ENCODE data around the gene FMNL1.
A peak's percentile ranks its signal among the peaks of the same experiment; 100 is the strongest.
"Not testable (repeated sequence)": the region's sequence is repeated elsewhere in the genome, so short reads cannot be mapped to it uniquely, and the experiment has no call there.

The FMNL1 gene

DNA sequence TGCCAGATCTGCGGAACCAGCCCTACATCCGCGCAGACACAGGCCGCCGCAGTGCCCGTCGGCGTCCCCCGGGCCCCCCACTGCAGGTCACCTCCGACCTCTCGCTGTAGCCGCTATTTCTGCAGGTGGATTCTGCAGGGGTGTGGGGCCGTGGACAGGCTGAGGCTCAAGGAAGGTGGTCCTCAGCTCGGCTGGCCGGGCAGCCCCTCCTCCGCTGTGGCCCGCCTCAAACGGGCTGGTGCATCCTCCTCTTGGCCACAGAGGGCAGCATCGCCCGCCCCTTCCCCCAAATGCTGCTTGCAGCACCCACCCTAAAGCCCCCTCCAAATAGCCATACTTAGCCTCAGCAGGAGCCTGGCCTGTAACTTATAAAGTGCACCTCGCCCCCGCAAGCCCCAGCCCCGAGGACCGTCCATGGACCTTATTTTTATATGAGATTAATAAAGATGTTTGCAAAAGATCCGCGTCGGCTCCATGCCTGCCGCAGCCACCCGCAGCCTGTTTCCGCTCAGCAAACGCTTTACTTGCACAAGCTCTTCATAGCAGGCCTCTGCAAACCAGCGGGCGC lies 25.3 kb downstream of the FMNL1 start:
- ChIA-PET POLR2A (interaction anchor here (1.2 kb wide), 1 partner anchor 46 kb away, joined by 3 read pairs; no protein-coding TSS in a partner anchor), CTCF (interaction anchor here (0.9 to 9.1 kb wide), 9 partner anchors 12 to 138 kb away, joined by 3 to 68 read pairs (median 7); partner anchors contain the start of gene ACBD4)
- peak; percentile 56 for DNase-seq (ENCODE audit: extremely low spot score)
- peak; percentile 27 for TF ChIP-seq CTCF (IDR thresholded peaks at IDR 0.05; ENCODE audit: control extremely low read depth, extremely low read depth, low read depth, missing control alignments)

GRCh38 chr17:45247429-45248131 lies 25.9 kb downstream of the FMNL1 start:
- no peak for TF ChIP-seq CTCF (IDR thresholded peaks at IDR 0.05; ENCODE audit: control extremely low read depth, extremely low read depth, low read depth, missing control alignments)
- ChIA-PET CTCF (interaction anchor here (1.0 to 9.1 kb wide), 9 partner anchors 12 to 140 kb away, joined by 3 to 68 read pairs (median 7); partner anchors contain the start of gene ACBD4), POLR2A (interaction anchor here (1.2 kb wide), 1 partner anchor 46 kb away, joined by 3 read pairs; no protein-coding TSS in a partner anchor)
- DNase-seq (ENCODE audit: extremely low spot score): peak; percentile 99

DNA sequence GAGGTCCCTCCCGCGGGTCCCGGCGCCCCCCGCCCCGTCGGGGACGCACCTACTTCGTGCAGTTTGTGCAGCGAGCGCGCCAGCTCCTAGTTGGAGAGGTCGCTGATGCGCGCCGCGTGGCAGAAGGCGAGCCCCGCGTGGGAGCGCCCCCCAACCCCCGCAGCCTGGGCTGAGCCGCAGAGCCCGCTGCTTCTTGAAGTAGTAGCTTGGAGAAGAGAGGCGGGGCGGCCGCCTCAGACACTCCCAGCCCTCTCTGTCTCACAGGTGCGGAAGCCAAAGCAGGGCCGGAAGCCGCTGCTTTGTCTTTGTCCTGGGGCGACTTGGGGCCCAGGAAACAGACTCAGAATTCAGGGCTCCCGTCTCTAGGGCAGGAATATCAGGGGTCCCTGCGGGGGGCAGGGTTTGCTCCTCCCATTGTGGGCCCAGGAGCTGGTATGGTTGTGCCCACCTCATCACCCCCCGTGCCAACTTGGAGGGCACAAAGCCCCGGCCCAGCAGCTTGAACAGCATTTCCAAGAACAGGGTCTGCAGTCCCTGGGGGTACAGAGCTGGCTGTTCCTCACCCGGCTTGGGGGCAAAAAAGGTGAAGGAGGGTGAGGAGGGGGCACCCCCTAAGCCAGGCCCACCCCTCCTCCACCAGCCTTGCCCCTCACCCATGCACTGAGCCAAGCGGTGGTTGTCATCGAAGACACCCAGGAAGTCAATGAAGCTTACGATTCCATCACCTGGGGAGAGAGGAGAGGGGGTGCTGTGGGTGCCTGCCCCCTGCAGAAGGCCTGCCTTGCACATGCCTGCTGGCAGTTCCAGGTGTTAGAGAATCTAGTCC lies 26.7 kb downstream of the FMNL1 start:
- ChIA-PET POLR2A (interaction anchor here (0.7 to 1.2 kb wide), 2 partner anchors 19 to 45 kb away, joined by 3 read pairs; no protein-coding TSS in a partner anchor), CTCF (interaction anchor here (1.2 to 9.1 kb wide), 7 partner anchors 13 to 139 kb away, joined by 3 to 68 read pairs (median 7); partner anchors contain the start of gene ACBD4)
- TF ChIP-seq CTCF (IDR thresholded peaks at IDR 0.05; ENCODE audit: control extremely low read depth, extremely low read depth, low read depth, missing control alignments): no peak
- peak; percentile 88 for DNase-seq (ENCODE audit: extremely low spot score)

DNA sequence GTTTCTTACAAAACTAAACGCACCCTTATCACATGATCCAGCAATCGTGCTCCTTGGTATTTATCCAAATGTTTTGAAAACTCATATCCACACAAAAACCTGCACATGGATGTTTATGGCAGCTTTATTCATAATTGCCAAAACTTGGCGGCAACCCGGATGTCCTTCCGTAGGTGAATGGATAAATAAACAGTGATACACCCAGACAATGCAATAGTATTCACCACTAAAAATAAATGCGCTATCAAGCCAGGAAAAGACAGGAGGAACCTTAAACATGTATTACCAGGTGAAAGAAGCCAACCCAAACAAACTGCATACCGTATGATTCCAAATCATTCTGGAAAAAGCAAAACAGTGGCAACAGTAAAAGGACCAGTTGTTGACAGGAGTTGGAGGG lies 30.2 kb downstream of the FMNL1 start:
- POLR2A ChIA-PET: no interaction called here
- CTCF ChIA-PET: interaction anchor here (1.1 to 1.5 kb wide), 2 partner anchors 16 to 134 kb away, joined by 3 read pairs; no protein-coding TSS in a partner anchor
- no peak for DNase-seq (ENCODE audit: extremely low spot score)
- no peak for TF ChIP-seq CTCF (IDR thresholded peaks at IDR 0.05; ENCODE audit: control extremely low read depth, extremely low read depth, low read depth, missing control alignments)

DNA sequence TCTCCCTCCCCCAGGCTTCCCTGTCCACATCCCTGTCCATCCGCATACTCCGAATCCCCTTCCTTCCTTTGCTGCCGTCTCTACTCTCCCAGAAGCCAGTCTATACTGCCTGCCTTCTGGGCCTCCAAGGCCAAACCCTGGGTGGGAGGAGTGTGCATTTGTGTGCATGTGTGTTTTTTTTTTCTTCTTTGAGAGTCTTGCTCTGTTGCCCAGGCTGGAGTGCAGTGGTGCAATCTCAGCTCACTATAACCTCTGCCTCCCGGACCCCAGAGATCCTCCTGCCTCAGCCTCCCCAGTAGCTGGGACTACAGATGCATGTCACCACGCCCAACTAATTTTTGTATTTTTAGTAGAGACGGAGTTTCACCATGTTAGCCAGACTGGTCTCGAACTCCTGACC lies 31.6 kb downstream of the FMNL1 start:
- CTCF ChIA-PET: interaction anchor here (0.9 to 3.8 kb wide), 5 partner anchors 10 to 175 kb away, joined by 3 to 15 read pairs (median 5); no protein-coding TSS in a partner anchor
- DNase-seq (ENCODE audit: extremely low spot score); POLR2A ChIA-PET: not testable (repeated sequence)

DNA sequence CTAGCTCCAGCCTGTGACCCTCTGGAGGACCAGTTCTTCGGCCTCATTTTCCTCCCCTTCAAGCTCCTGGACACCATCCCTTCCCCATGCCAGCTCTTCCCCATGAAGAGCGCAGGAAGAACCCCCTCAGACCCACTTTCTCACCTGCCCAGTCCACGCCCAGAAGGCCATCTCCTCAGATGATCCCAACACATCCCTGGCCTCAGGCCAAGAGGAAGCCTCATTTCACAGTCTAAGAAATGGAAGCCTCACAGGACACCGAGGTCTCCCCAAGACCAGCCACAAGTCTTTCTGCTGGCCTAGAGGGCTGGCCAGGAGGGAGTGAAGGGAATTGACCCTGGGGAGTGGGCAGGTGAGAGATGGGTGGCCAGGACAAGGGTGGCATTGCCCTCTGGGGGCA lies 32.2 kb downstream of the FMNL1 start:
- no peak for TF ChIP-seq CTCF (IDR thresholded peaks at IDR 0.05; ENCODE audit: control extremely low read depth, extremely low read depth, low read depth, missing control alignments)
- ChIA-PET POLR2A (interaction anchor here (1.1 kb wide), 1 partner anchor 105 kb away, joined by 3 read pairs; the partner anchor contains the start of gene HEXIM1), CTCF (interaction anchor here (0.9 to 3.8 kb wide), 7 partner anchors 9 to 174 kb away, joined by 3 to 15 read pairs (median 5); no protein-coding TSS in a partner anchor)
- DNase-seq (ENCODE audit: extremely low spot score): no peak
